HG03095 (cell line): ENCODE measurements around the gene ABCA1.
"Not testable (repeated sequence)": the region's sequence is repeated elsewhere in the genome, so short reads cannot be mapped to it uniquely, and the experiment has no call there.

ENCODE experiments used
- ATAC-seq: cut with Tn5 transposase; IDR thresholded peaks from one replicate; pipeline ENCODE4 v1.9.1; 2021; ENCODE audit warnings: moderate library complexity; ENCODE audit not compliant: unreplicated experiment

Gene ABCA1

DNA sequence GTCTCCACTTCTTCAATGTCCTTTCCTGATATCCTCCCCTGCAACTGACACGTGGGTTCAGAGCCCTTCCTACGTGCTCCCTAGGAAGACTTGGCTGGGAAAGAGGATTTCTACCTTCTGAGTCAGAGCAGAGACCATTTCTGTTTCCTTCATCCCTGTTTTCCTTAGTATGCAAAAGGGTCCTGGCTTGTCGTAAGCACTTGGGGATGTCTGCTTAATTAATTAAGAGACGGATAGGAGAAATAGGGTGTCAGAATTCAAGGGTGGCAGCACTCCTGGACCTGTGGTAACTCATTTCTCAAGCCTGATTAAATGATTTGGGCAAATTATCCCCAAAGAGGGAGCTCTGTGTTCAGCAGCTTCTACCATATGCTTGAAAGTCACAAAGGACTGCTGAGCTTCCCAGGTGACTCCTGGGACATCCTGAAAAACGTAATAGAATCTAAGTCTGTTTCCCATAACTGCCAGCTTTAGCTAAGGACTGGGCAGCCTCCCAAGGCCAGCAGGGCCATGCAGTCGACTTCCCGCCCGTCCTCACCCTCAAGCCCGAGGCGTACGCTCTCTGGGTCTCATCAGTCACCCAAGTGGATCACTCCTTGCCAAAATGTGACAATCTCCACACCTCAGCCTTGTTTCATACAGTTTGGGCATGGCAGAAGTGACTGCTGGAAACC lies 20.5 kb downstream of the ABCA1 start:
- ATAC-seq: no peak

- no peak for ATAC-seq
Observed at GRCh38 chr9:104906441-104907277, 21.3 kb downstream of the ABCA1 start.

- no peak for ATAC-seq
Observed at GRCh38 chr9:104905931-104906330, 22.0 kb downstream of the ABCA1 start.

DNA sequence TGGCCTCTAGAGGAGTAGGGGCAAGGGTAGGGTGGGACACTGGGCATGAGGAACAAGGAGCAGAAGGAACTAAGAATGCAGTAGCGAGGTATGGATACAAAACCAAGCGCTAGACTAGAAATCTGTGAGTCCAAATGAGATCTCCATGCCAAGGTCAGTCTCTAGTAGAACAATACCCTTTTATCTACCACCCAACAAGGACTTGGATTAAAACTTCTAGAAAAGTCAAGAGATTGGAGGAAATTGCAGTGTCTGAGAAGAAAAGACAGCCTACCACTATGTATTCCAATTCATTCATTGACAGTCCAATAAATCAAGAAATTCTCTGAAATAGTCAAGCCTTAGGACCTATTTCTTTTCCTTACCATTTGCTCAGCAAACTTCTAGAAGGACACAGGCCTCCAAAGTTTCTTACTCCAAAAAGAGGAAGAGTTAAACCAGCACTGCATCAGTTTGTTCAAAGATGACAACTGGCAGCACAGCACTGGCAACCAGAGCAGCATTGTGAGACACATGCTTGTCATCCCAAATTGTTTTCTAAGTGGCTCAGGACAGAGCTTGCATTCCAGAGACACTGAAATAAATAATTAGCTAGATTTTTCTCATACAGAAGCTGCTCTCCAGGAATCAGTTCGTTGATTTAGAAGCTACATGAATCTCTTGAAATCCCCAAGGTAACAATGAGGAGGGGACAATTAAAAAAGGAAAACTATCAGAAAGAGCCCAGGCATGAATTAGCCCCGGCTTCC lies 22.6 kb downstream of the ABCA1 start:
- no peak for ATAC-seq

- ATAC-seq: no peak
Observed at GRCh38 chr9:104903609-104904008, 24.3 kb downstream of the ABCA1 start.

DNA sequence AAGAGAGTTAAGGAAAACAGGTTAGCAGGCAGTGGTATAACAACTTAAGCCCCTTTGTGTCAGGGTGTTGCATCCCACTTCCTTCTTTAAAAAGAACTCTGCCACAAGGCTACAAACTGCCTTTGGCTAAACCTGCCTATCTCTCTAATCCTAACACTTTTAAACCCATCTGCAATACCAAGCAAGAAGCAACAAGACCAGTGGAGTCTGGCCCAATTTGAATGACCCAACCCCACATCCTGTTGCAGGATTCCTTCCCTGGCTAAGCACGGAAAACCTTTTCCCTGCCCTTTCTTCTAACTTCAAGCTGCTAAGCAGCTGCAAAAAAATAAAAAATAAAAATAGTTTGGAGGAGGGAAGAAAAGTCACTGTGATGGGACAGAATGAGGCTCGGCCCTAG lies 27.1 kb downstream of the ABCA1 start:
- ATAC-seq: no peak

DNA sequence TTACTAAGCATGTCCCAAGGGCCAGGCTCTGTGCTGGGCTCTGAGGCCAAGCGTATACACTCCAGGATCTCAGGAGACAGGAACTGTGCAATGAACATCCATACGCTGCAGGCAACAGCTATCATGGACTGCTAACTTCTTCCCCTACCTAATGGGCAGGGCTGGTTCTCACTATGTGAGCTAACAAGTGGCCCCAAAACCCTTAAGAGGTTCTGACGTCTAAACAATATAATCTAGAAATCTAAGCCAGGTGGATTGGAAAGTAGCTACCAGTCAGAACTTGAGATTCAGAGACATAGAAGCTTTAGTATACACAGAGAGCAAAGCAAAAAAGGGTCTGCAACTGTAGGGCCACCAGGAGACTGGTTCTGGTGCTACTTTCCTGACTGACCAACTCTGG lies 27.6 kb downstream of the ABCA1 start:
- ATAC-seq: no peak

- no peak for ATAC-seq
Observed at GRCh38 chr9:104899759-104900247, 28.2 kb downstream of the ABCA1 start.

- ATAC-seq: not testable (repeated sequence)
Observed at GRCh38 chr9:104898376-104898775, 29.6 kb downstream of the ABCA1 start.

DNA sequence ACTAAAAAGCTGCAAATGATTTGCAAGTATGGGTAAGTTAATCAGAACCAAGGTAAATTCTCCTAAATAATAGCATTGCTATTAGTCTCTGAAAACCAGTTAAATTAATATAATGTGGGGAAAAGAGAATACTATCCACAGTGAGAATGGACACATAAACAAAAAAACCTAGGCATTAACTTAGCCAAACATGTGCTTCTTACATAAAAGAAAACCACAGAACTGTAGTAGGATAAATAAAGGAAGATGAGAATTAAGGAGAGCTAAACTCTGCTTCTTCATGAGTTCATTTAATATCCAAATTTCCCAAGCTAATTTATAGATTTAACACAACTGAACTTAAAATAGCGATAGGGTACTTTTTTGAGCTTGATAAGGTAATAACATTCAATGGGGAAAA lies 31.8 kb downstream of the ABCA1 start:
- ATAC-seq: no peak

GRCh38 chr9:104895572-104895971 lies 32.4 kb downstream of the ABCA1 start:
- ATAC-seq: no peak

DNA sequence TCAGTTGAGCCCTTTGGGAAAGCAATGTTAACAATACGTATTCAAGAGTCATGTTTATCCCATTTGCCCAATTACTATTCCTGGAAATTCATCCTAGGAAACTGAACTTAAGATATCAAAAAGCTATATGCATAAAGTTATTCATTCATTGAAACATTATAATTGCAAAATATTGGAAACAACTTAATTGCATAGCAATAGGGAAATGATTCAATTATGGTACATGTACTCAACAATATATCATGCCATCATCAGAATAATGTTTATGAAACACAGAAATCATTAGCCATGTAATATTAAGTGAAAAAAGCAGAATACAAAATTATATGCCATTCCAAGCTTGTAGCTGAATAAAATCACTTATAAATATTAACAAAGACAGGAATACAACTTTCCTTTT lies 35.3 kb downstream of the ABCA1 start:
- ATAC-seq: no peak

- no peak for ATAC-seq
Observed at GRCh38 chr9:104890433-104890770, 37.6 kb downstream of the ABCA1 start.

DNA sequence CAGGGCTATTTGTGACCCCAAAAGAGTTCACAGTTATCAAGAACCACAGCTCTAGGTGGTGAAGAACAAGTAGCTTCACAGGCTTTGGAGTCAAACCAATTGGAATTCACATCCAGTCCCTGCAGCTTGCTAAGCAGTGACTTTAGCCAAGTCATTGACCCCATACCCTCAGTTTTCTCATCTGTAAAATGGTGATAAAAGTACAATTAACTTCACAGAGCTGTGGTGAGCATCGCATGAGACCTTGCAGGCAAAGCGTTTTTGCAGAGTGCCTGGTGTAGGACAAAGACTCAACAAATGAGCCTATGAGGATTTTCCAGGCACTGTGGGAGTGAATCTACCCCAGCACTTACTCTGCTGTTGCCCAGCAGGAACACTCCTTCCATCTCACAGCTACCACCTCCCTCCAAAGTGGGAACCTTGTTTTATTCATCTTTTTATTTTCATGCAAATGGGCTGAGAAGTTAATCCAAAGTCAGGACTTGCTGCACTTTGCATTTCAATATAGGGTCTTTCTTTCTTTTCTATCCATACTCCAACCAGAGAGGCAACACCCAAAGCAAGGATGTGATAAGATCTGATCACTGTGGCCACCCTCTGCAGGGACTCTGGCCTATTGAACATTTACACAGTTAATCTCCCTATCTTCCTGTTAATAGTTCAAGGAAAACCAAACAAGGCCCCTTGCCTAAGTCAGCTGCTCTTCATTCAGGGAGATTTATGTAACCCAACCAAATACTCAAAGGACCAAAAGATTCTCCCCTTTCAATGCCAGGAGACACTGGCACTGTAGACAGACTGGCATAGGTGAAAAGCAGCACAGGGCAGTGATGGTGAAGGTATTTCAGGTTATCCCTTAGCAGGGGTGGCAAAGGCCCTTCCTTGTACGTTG lies 41.9 kb downstream of the ABCA1 start:
- ATAC-seq: no peak

GRCh38 chr9:104883169-104883568 lies 44.8 kb downstream of the ABCA1 start:
- ATAC-seq: no peak

DNA sequence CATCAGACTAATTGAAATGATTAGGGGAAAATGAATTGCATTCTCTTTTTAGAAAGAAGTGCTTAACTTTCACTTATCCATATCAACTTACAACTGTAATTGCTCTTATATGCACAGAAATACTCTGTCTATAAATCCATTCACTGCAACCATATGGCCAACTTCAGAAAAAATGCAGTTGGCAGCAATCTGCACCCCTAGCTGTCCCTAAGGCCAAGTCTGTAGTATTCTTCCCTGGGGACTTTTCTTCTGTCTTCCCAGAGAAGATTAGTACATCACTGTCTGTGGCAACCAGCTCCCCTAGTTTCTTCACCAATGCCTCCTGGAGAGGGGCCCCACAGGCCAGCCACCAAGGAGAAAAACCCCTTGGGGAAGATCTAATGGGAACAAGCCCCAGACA lies 45.4 kb downstream of the ABCA1 start:
- ATAC-seq: no peak

GRCh38 chr9:104882086-104882485 lies 45.9 kb downstream of the ABCA1 start:
- ATAC-seq: no peak

GRCh38 chr9:104879555-104880309 lies 48.2 kb downstream of the ABCA1 start:
- ATAC-seq: no peak

- no peak for ATAC-seq
Observed at GRCh38 chr9:104876587-104876986, 51.4 kb downstream of the ABCA1 start.

DNA sequence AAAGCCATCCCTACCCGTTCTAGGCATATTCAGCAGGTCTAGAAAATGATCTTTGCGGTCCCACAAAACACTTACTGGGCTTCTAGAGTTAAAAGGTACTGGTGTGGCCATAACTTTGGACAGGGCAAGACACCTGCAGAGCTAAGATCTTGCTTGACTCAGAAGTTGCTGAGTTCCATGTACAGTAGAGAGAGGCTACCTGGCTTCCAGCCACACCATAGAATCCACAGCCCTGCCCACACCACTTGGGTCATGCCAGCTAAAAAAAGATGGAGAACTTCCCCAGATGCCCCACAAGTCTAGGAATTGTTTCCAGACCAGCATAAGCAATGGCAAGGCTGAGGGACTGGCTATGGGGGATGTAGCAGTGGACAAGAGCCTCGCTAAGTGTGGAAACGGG lies 52.1 kb downstream of the ABCA1 start:
- ATAC-seq: no peak
